HCT116 (cell line): ENCODE measurements around the gene TMOD3.

Experiments
- EZH2 ChIP-seq: fragments of 200-600 bp; sonication (generic); IDR thresholded peaks from 2 replicates; pipeline ENCODE4 v1.6.1; 2017; ENCODE audit warnings: antibody characterized with exemption, mixed run types
- EZH2phosphoT487 ChIP-seq: fragments of 200-600 bp; IDR thresholded peaks from 2 replicates; pipeline ENCODE4 v1.6.1; 2018; ENCODE audit warnings: antibody characterized with exemption, borderline replicate concordance
- MAX ChIP-seq: IDR thresholded peaks from 2 replicates; pipeline ENCODE4 v1.6.1; 2012
- POLR2A ChIP-seq: IDR thresholded peaks from 2 replicates; pipeline ENCODE4 v1.7.0; 2011; ENCODE audit warnings: borderline replicate concordance; ENCODE audit not compliant: insufficient read depth, insufficient read length; ENCODE audit errors: extremely low read depth
- POLR2AphosphoS5 ChIP-seq: IDR thresholded peaks from 2 replicates; pipeline ENCODE4 v1.6.1; 2011; ENCODE audit warnings: mild to moderate bottlenecking, low read depth, low read length, moderate library complexity
- RAD21 ChIP-seq: IDR thresholded peaks from 2 replicates; pipeline ENCODE4 v1.6.1; 2012; ENCODE audit warnings: low read depth, mild to moderate bottlenecking
- YY1 ChIP-seq: IDR thresholded peaks from 2 replicates; pipeline ENCODE4 v1.6.1; 2011; ENCODE audit warnings: low read length, low read depth, moderate library complexity, mild to moderate bottlenecking; ENCODE audit not compliant: insufficient replicate concordance; ENCODE audit errors: extremely low read depth
- ZNF274 ChIP-seq: fragments of 200-500 bp; sonication (Bioruptor generic); IDR thresholded peaks from 2 replicates; pipeline ENCODE4 v1.6.1; 2014; ENCODE audit warnings: mild to moderate bottlenecking, low read depth, low read length, inconsistent platforms
- TF ChIP-seq, protein P1 (sequence below), 3 experiments: fragments of 200-600 bp in 1 of 3; sonication (generic) in 1 of 3; IDR thresholded peaks in 2 of 3; conservative IDR thresholded peaks in 1 of 3; 2 replicates each; pipeline ENCODE4 v1.5.1; 2012 to 2017; ENCODE audit warnings: low read depth in 2 of 3, low read length in 2 of 3, antibody characterized with exemption in 1 of 3, borderline replicate concordance in 1 of 3, control low read depth in 1 of 3, mild to moderate bottlenecking in 1 of 3, mixed read lengths in 1 of 3, mixed run types in 1 of 3, moderate library complexity in 1 of 3; ENCODE audit not compliant: insufficient read depth in 1 of 3
- TF ChIP-seq, protein P2 (sequence below): IDR thresholded peaks from 2 replicates; pipeline ENCODE4 v1.6.1; 2012
- TF ChIP-seq, protein P3 (sequence below): IDR thresholded peaks from 2 replicates; pipeline ENCODE4 v1.6.1; 2012; ENCODE audit warnings: low read depth

DNA sequence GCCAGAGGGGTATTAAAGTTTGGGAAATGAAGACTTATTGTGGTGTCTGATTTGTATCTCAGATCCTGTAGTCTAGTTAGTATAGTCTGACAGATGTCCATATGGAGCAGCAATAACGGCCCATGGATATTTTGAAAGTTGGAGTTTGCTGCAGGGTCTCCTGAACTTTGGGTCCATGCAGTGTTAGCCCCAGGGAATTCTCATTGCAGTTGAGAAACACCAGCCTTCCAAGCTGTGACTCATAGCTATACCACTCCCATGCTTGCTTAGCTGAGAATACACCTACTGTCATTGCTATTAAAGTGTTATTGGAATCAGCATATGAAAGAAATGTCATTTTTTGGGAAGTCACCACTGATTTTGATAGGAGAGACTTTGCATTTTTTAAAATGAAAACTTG is 48.8 kb upstream of the TMOD3 start:
- no peak for TF ChIP-seq RAD21
- TF ChIP-seq MAX, result no peak
- TF ChIP-seq, protein P1, sequence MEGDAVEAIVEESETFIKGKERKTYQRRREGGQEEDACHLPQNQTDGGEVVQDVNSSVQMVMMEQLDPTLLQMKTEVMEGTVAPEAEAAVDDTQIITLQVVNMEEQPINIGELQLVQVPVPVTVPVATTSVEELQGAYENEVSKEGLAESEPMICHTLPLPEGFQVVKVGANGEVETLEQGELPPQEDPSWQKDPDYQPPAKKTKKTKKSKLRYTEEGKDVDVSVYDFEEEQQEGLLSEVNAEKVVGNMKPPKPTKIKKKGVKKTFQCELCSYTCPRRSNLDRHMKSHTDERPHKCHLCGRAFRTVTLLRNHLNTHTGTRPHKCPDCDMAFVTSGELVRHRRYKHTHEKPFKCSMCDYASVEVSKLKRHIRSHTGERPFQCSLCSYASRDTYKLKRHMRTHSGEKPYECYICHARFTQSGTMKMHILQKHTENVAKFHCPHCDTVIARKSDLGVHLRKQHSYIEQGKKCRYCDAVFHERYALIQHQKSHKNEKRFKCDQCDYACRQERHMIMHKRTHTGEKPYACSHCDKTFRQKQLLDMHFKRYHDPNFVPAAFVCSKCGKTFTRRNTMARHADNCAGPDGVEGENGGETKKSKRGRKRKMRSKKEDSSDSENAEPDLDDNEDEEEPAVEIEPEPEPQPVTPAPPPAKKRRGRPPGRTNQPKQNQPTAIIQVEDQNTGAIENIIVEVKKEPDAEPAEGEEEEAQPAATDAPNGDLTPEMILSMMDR (IDR thresholded peaks at IDR 0.05 in 2 of 3, conservative IDR thresholded peaks at IDR 0.05 in 1 of 3; ENCODE audit: borderline replicate concordance in 1 of 3, insufficient read depth in 1 of 3, low read depth in 2 of 3, low read length in 2 of 3), result no peak
- TF ChIP-seq EZH2, result no peak
- TF ChIP-seq POLR2AphosphoS5, result no peak
- TF ChIP-seq, protein P2, sequence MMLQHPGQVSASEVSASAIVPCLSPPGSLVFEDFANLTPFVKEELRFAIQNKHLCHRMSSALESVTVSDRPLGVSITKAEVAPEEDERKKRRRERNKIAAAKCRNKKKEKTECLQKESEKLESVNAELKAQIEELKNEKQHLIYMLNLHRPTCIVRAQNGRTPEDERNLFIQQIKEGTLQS, result no peak
- TF ChIP-seq YY1, result no peak
- TF ChIP-seq POLR2A, result no peak
- TF ChIP-seq EZH2phosphoT487, result no peak
- TF ChIP-seq, protein P3, sequence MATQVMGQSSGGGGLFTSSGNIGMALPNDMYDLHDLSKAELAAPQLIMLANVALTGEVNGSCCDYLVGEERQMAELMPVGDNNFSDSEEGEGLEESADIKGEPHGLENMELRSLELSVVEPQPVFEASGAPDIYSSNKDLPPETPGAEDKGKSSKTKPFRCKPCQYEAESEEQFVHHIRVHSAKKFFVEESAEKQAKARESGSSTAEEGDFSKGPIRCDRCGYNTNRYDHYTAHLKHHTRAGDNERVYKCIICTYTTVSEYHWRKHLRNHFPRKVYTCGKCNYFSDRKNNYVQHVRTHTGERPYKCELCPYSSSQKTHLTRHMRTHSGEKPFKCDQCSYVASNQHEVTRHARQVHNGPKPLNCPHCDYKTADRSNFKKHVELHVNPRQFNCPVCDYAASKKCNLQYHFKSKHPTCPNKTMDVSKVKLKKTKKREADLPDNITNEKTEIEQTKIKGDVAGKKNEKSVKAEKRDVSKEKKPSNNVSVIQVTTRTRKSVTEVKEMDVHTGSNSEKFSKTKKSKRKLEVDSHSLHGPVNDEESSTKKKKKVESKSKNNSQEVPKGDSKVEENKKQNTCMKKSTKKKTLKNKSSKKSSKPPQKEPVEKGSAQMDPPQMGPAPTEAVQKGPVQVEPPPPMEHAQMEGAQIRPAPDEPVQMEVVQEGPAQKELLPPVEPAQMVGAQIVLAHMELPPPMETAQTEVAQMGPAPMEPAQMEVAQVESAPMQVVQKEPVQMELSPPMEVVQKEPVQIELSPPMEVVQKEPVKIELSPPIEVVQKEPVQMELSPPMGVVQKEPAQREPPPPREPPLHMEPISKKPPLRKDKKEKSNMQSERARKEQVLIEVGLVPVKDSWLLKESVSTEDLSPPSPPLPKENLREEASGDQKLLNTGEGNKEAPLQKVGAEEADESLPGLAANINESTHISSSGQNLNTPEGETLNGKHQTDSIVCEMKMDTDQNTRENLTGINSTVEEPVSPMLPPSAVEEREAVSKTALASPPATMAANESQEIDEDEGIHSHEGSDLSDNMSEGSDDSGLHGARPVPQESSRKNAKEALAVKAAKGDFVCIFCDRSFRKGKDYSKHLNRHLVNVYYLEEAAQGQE, result no peak
- no peak for TF ChIP-seq ZNF274
